GM21529 (cell line): Measurements from ENCODE around the gene RXRB.

Source experiments
- ATAC-seq: cut with Tn5 transposase; IDR thresholded peaks from one replicate; pipeline ENCODE4 v1.9.1; 2021; ENCODE audit not compliant: unreplicated experiment

The RXRB gene

DNA sequence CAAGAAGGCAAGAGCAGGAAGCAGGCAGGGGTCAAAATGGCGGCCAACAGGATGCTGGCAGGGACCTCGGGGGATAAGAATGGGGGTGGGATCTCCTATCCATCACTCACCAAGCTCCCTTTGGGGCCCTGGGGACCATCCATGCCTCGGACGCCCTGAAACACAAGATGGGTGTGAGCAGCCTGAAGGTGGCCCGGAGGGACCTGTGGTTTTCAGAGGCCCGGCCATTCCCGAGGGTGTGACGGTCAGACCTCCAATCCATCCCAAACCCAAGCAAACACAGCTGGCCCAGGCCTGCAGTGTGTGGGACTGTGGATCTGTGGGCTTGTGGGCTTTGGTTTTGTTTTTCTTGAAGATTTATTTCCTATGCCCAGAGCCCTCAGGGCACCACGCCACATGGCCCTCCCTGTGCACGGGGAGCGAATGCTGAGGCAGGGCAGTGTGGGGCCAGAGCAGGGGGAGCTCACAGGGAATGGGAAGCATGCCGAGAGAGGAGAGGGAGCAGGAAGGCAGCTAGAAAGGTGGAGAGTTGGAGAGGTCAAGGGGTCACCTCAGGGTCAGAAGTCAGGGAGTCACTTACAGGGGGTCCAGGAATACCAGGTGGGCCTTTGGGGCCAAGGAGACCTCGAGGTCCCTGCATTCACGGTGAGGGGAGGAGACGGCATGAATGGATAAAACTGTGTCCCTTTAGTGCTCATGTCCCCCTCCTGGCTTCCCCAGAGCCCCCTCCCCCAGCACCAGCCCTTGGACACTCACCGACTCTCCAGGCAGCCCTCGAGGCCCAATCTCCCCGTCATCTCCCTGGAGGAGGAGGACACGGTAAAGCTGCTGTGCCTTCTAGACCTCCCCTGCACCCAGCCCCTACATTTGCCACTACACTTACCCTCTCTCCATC is 22.7 kb downstream of the RXRB start:
- ATAC-seq = no peak

DNA sequence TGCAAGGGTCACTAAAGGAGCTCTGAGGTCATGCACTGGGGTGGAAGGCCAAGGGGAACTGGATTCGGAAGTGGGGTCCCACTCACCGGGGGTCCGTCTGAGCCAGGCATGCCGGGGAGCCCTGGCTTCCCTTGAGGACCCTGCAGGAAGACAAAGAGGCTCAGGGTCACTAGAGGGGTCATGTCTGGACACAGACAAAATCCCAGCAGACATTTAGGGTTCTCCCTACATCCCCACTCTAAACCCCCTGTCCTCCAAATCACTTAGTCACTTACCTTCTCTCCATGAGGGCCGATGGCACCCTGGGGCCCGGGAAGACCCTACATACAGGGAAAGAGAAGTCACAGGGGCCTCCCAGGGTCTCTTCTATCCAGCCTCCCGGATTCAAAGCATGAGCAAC is 23.6 kb downstream of the RXRB start:
- no peak for ATAC-seq

DNA sequence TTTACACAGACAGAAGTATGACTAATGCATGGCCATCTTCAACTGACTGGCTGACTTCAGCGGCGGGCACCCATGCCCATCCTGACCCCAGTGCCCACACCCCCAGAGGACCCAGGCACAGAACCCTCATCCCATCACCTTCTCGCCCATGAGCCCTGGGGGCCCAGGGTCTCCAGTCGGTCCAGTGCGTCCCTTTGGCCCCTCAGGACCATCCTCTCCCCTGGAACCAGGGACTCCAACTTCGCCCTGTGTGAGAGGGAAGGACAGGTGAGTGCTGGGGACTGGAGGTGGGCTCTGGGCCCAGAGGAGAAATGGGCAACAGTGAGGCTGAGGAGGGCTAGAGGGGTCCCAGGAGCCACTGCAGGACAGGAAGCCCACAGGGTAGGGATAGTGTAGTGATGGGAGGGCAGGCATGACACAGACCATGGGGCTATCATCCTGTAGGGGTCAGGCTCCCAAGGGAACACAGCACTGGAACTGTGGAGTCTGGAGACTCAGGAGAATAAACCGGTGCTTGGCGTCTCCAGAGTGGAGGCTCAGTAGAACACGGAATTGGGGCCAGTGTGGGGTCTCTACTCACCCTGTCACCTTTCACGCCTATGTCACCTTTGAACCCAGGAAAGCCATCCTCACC is 24.9 kb downstream of the RXRB start:
- no peak for ATAC-seq

DNA sequence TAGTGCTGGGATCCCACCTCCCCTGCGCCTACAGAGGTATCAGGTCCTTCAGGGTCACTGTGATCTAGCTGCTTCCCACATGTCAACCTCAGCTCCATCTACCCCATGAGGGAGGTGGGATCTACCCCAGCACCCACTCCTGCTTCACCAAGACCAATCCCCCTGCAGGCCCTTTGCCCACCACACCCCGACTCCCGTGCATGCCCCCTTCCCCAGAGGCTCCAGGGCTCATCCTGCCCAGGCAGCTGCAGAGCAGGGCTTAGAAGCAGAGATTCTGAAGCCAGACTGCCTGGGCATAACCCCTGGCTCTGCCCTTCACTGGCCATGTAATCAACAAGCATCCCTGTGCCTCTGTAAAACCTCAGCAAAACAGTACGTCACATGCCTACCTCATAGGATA is 25.7 kb downstream of the RXRB start:
- ATAC-seq = no peak

DNA sequence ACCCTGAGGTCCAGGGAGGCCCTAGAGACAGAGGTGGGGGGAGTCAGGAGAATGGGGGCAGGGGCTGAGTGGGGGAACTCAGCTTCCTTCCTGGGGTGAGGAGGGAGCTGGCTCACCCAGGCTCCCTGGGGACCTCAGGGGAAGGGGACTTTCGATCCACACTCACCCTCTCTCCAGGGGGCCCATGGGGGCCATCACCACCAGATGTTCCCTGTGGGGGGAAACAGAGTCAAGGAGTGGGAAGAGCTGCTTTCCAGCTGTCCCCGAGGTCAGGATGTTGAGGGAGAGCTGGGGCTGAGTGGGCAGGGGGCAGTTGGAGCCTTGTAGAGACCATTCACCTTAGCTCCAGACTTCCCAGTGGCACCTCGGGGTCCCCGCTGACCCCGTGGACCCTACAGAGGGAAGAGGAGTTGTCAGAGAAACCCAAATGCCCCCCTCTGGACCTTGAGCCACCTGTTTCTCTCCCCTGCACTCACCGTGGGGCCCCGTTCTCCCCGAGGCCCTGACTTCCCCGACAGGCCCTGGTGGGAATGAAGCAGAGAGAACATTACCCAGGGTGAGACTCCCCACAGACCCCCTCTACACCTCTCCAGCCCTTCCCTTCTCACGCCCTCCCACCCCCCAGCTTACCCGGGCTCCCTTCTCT is 26.8 kb downstream of the RXRB start:
- ATAC-seq = no peak

DNA sequence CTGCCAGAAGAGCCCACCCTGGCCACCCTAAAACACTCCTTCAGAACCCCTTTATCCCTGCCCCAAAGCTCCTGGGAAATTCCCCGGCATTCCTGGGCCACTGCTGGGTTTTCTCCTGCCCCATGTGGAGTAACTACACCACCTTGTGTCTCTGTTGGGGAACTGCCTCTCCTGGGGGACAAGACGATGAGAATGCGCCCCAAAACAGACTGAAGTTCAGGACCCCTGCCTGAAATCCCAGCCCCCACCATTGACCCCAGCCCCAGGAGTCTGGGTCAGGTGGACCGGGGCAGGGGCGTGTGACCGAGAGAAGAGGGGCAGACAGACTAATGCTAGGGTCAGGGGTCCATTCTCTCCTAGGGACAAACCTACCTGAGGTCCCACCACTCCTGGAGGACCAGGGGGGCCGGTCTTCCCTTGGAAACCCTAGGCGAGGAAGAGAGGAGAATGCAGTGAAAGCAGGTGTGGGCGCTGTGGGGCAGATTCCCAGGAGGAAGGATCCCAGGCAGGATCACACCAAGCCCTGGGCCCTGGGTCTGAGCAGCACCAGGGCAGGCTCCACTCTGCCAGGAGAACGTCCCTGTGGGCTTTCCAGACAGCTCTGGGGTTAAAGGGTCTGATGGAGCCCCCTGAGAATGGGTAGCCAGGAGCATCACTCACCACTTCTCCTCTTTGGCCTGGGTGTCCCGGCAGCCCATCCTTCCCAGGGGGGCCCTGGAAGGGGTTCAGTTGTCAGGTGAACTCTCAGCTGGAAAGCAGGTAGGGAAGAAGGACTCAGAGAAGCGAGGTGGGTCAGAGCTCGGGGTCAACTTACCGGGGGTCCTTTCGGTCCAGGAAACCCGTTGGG is 27.6 kb downstream of the RXRB start:
- ATAC-seq = no peak

DNA sequence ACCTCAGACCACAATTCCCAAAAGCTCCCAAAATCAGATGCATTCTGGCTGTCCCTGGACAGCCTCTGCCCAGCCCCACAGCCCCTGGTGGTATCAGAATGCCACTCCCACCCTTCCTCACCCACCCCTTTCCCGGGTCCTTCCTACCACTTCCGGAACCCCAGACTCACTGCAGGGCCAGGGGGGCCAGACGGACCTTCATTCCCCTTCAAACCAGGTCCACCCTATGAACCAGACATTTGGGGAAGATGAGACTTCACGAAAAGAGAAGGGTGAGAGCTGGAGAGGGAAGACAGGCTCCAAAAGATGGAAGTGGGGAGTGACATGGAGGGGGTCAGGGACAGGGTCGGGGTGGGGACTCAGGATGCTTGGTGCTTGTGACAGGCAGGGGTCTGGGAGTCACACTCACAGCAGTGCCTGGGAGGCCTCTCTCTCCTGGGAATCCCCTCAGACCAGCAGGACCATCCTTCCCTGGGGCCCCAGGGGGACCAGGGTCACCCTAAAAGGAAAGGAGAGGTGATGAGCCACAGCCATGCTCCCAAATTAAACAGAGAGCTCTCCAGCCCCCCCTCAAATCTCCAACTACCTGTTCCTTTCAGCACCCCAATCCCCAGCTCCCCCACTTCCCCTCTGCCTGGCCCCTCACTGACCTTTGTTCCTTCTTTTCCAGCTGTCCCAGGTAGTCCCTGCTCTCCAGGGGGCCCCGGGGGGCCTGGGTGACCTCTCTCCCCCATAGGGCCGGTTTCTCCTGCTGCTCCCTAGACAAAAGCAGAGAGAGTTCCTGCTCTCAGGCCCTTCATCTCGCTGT is 28.4 kb downstream of the RXRB start:
- ATAC-seq = no peak

DNA sequence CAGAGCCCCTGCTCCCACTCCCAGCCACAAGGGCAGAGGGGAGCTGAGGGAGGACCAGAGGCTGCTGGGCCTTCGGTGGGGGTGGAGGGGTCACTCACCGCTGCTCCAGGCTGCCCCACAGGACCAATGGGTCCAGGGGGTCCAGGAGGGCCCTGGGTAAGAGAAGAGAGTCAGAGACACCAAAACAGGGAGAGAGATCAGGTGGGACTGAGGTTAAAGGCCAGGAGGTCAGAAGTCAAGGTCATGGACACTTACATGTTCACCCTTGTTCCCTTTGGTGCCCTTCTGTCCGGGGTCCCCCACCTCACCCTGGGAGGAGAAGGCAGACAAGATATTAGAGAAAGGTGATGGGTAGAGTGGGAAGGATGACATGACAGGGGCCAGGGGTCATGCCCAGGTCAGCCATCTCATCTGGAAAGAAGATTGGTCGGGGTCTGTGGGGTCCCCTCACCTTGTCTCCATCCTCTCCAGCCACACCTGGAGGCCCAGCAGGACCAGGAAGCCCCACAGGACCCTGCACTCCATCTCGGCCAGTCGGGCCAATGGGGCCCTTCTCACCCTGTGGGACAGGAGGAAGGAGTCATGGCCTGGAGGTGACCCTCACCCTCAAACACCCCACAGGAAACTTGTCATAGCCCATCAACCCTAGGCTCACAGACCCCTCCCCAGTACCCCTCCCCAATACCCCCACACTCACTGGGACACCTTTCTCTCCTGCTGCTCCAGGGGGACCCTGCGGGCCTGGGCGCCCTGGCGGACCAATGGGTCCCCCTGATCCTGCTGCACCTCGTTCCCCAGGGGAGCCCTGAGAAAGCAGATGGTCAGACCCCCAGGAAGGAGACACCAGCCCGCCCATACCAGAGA is 29.2 kb downstream of the RXRB start:
- no peak for ATAC-seq

DNA sequence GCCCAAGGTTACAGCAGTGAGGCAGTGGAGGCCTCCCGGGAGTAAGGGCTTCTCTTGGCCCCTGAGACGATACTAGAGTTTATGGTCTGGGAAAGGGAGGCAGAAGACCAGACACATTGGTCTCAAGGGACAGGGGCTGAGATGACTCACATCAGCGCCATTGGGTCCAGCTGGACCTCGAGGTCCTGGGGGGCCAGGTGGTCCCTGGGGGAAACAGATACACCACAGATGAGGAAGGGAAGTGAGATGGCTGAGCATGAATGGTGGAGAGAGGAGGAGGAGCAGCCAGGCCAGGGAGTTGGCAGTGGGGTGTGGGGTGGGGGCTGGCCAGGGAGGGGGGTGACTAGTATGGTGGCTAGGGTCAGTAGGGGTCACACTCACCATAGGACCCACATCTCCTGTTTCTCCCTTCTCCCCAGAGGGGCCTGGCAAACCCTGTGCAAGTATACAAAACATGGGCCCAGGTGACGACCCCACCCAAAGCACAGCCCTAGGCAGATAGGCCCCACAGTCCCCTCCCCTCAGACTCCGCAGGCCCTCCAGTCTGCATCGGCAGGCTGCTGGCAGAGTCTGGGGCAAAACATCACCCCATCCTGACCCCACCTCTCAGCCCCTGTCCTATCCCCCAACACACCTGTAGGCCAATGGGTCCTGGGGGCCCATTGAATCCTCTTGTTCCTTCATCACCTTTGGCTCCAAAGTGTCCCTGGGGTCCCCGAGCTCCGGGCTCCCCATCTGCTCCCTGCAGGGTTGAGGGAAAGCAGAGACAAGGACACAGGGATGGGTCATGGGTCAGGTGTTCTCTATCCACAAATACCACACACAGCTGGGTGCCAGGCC is 30.1 kb downstream of the RXRB start:
- no peak for ATAC-seq

DNA sequence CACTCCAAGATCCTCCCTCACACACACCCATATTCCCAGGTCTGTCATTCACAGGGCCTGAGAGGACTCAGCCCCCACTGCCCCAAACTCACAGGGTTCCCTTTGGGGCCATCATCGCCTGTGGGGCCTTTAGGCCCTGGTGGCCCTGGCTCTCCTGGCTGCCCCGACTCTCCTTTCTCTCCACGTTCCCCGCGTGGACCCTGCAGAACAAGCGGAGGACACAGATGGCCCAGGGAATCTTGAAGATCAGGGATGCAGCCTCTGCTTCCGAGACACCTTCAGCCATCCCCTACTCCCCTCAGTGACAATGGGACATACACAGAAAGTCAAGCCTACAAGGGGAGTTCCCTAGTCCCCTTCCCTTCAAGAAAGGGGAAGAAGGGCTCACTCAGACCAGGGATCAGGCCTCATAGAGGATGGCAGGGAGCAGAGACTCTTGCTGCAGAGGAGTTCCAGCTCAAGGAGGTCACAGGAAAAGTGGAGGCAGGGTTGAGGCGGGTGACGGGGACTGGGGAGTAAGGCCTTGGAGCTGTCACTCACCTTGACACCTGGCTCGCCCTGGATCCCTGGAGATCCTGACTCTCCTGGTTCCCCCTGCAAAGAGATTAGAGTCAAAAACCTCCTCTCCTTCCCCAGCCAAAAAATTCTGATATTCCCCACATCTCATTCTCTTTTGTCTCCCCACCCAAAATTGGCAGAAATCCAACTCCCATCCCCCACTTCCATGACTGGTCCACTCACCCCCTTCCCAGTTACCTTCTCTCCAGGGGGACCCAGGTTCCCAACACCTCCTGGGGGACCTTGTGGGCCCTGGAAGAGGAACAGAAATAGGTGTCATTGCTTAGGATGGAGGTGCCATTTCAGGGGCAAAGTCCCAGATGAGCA is 30.9 kb downstream of the RXRB start:
- no peak for ATAC-seq

DNA sequence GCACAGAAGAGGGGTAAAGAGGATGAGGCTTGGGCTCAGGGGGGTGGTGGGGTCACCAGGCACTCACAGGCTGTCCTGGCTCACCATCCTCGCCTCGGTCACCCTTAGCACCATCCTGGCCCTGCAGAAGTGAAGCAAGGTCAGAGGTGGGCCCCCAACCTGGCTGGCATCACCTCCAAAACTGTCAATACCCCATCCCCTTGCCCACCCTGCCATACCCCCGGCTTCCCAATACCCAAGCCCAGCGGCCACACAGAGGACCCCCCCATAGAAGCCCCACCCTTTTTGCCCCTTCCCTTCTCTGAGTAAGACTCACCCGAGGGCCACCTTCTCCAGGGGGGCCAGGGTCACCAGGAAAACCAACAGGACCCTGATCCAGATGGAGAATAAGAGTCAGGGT is 31.8 kb downstream of the RXRB start:
- ATAC-seq = no peak

DNA sequence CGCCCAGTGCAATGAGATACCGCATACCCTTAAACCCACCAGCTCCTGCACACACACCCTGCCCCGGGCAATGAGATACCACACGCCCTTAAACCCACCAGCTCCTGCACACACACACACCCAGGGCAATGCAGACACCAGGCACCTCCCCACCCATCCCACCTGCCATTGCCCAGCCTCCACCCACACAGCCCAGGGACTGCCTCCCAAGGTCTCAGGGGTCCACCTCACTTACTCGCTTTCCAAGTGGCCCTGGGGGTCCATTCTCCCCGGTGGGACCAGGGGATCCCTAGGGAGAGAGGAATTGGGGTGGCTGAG is 32.2 kb downstream of the RXRB start:
- ATAC-seq = no peak

DNA sequence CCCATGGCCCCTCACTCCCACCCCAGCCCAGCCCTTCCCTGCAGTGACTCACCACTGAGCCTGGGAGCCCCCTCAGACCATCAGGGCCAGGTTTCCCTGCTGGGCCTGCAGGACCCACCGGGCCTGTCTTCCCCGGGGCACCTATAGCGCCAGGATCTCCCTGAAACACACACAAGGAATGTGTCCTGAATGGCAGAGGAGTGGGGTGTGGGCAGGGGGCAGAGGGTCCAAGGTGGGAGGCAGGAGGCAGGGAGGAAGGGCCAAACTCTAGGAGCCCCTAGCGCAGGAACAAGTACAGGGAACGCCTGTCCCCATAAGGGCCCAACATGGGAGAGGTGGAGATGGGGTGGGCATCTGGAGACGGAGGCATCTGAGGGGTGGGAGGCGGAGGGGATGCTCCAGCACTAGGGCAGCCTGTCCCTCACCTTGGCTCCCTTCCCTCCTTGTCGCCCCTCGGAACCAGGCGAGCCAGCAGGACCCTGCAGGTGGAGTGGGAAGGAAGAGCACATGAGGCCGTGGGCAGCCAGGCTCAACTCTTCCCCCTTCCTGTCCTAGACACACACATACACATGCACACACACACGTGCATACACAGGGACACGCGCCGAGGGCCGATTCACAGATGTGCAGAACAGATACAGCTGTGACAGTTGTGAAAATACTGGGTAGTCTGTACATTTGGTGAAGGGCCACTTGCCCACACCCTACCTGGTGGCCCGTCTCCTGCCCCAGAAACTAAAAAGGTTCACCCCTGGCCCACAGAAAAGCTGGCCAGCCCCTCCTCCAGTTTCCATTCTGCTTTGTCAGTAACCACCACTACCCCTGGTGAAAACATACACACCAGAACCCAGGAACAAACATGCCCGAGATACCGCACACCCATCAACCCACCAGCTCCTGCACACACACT is 32.8 kb downstream of the RXRB start:
- no peak for ATAC-seq

DNA sequence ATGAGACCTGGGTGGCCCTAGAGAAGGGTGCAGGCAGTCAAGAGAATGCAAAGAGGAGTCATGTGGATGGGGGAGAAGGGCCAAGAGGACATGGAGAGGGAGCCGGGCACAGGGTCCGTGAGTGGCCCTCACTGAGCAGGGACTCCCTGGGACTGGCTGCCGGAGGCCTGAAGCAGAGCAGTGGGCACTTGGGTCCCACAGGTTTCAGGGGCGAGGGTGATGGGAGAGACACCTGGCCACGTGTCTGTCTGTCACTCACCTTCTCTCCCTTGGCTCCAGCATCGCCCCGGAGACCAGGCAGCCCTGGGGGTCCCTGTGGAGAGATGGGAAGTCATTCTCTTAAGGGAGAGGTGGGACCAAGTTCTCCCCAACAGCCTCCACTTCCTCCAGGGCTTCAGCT is 33.7 kb downstream of the RXRB start:
- no peak for ATAC-seq

DNA sequence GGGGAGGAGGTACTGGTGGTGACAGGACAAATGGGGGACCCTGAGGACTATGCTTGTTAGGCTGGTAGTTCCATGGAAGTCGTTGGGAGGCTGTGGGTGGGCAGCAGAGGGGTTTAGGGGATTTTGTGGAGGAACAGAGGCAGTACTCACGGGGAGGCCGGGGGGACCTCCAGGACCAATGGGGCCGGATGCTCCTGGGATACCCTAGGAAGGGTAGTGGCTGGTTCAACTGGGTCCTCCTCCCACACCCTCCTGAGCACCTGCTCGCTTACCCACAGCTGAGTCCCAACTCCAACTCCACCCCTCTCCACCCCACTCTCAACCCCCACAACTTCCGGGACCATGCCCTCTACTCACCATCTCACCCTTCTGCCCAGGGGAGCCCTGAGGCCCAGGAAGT is 34.1 kb downstream of the RXRB start:
- no peak for ATAC-seq

DNA sequence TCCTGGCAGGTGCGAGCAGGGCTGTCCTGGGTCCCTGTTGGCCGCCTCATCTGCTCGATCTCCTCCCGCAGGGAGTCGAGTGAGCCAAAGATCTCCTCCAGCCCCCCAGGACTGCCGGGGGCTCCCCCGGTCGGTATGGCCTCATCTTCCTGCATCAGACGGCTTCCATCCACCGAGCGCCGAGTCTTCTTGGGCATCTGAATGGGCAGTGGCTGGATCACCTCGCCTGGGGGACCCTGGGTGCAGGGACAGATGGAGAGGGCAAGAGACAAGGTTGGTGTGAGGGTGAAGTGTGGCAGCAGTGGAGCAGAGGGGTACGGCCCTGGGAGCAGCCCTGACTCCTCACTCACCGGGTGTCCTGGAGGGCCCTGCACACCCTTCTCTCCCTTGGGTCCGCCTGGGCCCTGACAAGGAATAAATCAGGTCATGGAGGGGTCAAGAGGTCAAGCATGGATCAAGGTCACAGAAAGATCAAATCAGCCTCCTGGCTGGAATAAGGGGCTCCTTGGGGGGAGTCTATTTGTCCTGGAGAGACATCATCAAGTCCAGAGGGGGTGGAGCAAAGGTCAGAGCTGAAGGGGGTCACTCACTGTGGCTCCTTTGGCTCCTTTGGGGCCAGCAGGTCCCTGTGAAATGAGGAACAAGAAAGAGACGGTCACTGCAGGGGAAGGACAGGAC is 34.7 kb downstream of the RXRB start:
- no peak for ATAC-seq
